Subcutaneous abdominal adipose tissue (tissue), 5 donors: Measurements from ENCODE around the gene PRR30.

ENCODE experiments used
- H3K27ac ChIP-seq: one replicate; pipeline ENCODE4 v1.7.0; 2013; ENCODE audit warnings: low read depth, mild to moderate bottlenecking, inconsistent platforms, low read length, moderate library complexity
- H3K27me3 ChIP-seq, 5 donors: one replicate each; pipeline ENCODE4 v1.7.0; 2013; ENCODE audit warnings: low read length in 5 of 5, inconsistent platforms in 1 of 5; ENCODE audit not compliant: control insufficient read depth in 5 of 5, insufficient read depth in 4 of 5
- H3K36me3 ChIP-seq, 5 donors: one replicate each; pipeline ENCODE4 v1.7.0; 2013; ENCODE audit warnings: low read length in 5 of 5; ENCODE audit not compliant: control insufficient read depth in 5 of 5, insufficient read depth in 5 of 5
- H3K4me1 ChIP-seq, 5 donors: one replicate each; pipeline ENCODE4 v1.7.0; 2013; ENCODE audit warnings: low read length in 5 of 5, mild to moderate bottlenecking in 3 of 5, moderate library complexity in 1 of 5; ENCODE audit not compliant: control insufficient read depth in 5 of 5, insufficient read depth in 5 of 5
- H3K4me3 ChIP-seq, 5 donors: one replicate each; pipeline ENCODE4 v1.7.0; 2013; ENCODE audit warnings: low read length in 5 of 5, low read depth in 1 of 5
- H3K9ac ChIP-seq, 5 donors: one replicate each; pipeline ENCODE4 v1.7.0; 2013; ENCODE audit warnings: low read length in 5 of 5, mild to moderate bottlenecking in 4 of 5, moderate library complexity in 3 of 5
- H3K9me3 ChIP-seq, 5 donors: one replicate each; pipeline ENCODE4 v1.7.0; 2013; ENCODE audit warnings: low read length in 5 of 5; ENCODE audit not compliant: control insufficient read depth in 5 of 5
- donor health status: healthy.
- donor health status: healthy.
- donor health status: healthy.
- donor health status: healthy.
- donor health status: healthy.

Gene PRR30

DNA sequence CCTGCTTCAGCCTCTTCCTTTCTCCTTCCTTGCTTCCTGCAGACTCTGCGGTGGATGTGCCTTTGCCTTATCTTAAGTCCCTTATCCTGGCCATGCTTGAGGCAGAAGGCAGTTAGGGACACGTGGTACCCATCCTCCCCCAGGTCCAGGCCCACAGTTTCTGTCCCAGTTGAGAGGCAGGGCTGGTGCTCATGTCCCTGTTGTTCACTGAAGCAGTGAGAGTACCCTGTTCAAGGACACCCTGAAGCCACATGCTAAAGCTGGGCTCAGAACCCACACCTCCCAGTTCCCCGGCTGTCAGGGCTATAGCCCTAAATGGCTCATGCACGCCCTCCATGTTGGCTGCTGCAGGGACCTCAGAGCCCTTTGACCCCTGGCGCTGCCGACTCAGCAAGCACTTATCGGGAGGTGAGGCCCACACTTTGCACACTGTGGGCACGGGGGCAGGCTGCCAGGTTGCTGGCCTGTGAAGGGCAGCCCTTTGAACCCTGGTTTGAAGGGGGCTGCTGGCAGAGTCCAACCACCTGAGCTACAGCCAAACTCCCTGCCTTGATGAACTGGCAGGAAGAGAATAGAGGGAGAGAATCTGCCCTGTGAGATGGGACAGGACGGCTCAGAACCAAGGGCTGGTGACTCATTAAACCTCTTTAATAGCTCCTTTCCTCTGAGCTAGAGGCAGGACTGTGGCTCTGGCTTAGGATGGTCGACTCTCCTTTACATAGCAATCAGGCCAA is 46.3 kb downstream of the PRR30 start:
- Histone ChIP-seq H3K4me3 (no peak overlapping the region), H3K27me3 (no peaks in the 10 kb centered on the region), H3K27ac (no peak overlapping the region), H3K9ac (no peak overlapping the region), H3K9me3 (no peaks in the 10 kb centered on the region), H3K36me3 (peaks cover 0 to 3% (median 0%) of the 10 kb centered on the region in 5 donors), H3K4me1 (peaks cover 6 to 19% (median 13%) of the 10 kb centered on the region in 5 donors)

DNA sequence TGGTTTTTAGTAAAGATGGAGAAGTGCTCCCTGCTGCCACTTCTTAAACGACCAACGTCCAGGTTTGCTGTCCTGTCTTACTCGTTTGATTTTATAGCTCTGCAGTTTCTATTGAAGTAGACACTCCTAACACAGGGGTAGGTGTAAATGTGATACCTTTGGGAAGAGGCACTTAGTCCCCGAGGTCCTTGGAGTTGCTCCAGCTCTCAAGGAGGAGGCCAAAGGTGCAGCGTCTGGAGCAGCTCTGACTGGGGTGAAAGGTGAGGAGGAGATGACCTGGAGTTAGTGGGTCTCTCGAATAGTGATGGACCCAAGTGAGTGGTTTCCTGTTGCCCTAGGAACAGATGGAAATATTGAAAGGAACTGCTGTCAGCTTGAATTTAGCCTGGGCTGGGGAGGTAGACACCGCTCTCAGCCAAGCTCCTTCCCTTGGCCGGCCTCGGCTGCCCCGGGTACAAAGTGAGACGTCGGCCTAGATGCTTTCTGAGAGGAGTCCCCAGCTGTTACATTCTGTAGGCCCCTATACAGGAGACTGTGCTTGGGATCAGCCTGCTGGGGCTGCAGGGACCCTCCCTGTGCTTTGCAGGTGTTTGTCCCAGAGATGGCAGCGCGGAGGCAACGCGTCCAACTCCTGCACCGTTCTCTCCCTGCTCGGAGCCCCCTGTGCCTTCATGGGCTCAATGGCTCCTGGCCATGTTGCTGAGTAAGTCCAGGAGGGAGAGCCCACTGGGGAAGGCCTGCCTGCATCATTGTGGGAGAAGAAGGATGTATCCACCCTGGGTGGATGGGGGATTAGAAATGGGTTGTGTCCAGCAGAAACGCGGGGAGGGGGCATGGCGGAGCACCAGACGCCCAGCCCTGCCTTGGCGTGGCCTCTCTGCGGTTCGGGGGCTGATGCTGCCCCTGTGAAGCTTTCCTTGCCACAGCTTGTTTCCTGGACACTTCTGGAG is 47.2 kb downstream of the PRR30 start:
- Histone ChIP-seq H3K4me3 (no peak overlapping the region), H3K36me3 (peaks cover 0 to 3% (median 0%) of the 10 kb centered on the region in 5 donors)

DNA sequence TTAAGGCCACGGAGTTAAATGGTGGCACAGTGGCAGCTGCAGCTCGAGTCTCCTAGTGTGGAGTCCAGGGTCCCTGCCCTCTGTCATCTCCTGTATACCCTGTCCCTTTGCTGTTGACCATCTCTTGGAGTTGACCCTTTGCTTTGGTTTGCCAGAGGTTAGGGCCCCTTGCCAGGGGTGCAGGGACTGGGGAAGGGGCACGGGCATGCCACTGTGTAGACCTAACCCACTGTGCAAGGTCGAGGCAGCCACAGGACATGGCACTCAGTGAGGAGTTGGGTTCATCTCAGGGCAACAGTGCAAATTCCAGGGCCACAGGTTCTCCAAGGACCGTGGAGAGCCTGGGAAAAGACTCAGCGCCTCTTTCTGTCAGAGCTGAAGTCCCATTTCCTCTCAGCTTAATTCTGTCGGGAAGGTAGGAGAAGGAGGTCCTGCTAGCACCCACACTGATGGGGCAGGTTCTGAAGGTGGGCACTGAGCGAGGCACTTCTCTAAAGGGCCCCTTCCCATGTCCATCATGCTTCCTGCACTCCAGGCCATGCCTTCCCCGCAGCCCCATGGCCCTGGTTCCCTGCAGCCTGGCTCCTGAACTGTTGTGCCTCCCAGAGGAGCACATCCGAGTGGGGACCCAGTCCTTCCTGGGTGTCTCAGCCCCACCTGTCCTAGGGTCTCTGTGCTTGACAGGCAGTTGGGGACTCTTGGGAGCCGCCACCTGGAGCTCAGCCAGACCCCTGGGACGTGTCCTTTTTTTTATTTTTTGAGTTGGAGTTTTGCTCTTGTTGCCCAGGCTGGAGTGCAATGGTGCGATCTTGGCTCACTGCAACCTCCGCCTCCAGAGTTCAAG is 49.9 kb downstream of the PRR30 start:
- Histone ChIP-seq H3K4me1 (peaks cover 2 to 23% (median 19%) of the 10 kb centered on the region in 5 donors), H3K36me3 (peaks cover 0 to 2% (median 0%) of the 10 kb centered on the region in 5 donors), H3K27me3 (no peaks in the 10 kb centered on the region), H3K27ac (no peak overlapping the region), H3K9me3 (no peaks in the 10 kb centered on the region), H3K4me3 (no peak overlapping the region), H3K9ac (no peak overlapping the region)

More for the DNA sequence above, 47.2 kb downstream of the PRR30 start:
- no peaks in the 10 kb centered on the region for H3K9me3 ChIP-seq
- H3K27me3 ChIP-seq, result no peaks in the 10 kb centered on the region
- no peak overlapping the region for H3K27ac ChIP-seq
- no peak overlapping the region for H3K9ac ChIP-seq
- H3K4me1 ChIP-seq, result peaks cover 6 to 20% (median 17%) of the 10 kb centered on the region in 5 donors

DNA sequence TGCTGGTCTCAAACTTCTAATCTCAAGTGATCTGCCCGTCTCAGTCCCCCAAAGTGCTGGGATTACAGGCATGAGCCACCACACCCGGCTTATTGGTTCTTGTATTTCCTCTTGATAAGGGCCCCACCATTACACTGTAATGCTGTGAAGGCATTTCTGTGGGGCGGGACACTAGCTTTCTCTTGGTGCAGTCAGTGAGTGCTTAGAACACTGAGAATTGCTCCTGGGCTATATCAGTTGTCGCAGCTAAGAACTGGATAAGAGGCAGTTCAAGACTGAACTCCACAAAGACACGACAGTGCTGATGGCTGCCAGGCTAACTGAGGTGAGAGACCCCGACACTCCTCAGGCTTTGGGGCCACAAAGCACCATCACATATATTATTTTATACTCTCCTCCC is 50.6 kb downstream of the PRR30 start:
- H3K9me3 ChIP-seq, result no peaks in the 10 kb centered on the region
- H3K4me3 ChIP-seq, result no peak overlapping the region
- no peak overlapping the region for H3K27ac ChIP-seq
- no peak overlapping the region for H3K9ac ChIP-seq
- peaks cover 2 to 23% (median 19%) of the 10 kb centered on the region in 5 donors for H3K4me1 ChIP-seq
- no peaks in the 10 kb centered on the region for H3K36me3 ChIP-seq
- no peaks in the 10 kb centered on the region for H3K27me3 ChIP-seq

DNA sequence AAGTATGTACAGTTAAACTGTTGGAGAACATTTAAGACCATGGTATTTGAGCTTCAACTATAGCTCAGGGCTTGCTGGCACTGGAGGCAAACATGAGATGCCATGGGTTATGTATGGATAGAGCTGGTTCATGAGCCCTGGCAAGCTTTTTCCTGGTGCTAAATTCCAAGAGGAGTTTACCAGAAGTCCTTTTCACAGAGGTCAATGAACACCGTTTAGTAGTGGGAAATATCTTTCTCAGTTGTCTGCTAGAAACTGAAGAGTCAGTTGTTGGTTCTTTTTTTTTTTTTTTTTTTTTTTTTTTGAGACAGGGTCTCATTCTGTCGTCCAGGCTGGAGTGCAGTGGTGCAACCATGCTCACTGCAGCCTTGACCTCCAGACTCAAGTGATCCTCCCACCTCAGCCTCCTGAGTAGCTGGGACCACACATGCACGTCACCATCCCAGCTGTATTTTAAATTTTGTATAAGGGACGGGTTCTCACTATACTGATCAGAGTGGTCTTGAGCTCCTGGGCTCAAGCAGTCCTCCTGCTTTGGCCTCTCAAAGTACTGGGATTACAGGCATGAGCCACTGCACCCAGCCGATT is 51.3 kb downstream of the PRR30 start:
- Histone ChIP-seq H3K27ac (no peak overlapping the region), H3K4me3 (no peak overlapping the region), H3K36me3 (no peaks in the 10 kb centered on the region), H3K9ac (no peak overlapping the region), H3K27me3 (no peaks in the 10 kb centered on the region), H3K9me3 (no peaks in the 10 kb centered on the region), H3K4me1 (peaks cover 2 to 23% (median 19%) of the 10 kb centered on the region in 5 donors)
